Sigmoid colon (tissue), 7 donors: ENCODE data around the gene GMNN. TPM values are rescaled to one million over a fixed set of nuclear protein-coding genes. Genes with fewer than 3 reads are reported as not detected.
"Not testable (repeated sequence)": the region's sequence is repeated elsewhere in the genome, so short reads cannot be mapped to it uniquely, and the experiment has no call there.

ENCODE experiments used
- DNase-seq: peaks from one replicate; pipeline ENCODE4 v3.0.0-alpha.2; 2019
- H3K27ac ChIP-seq, 4 donors: fragments of 200-600 bp; sonication (generic); one replicate each; pipeline ENCODE4 v1.5.1; 2016 to 2019; ENCODE audit warnings: mild to moderate bottlenecking in 1 of 4
- H3K27me3 ChIP-seq, 3 donors: fragments of 200-600 bp; sonication (generic); one replicate each; pipeline ENCODE4 v1.5.1; 2019; ENCODE audit warnings: mild to moderate bottlenecking in 1 of 3
- H3K36me3 ChIP-seq, 4 donors: fragments of 200-600 bp; sonication (generic); one replicate each; pipeline ENCODE4 v1.5.1; 2016 to 2019
- H3K4me1 ChIP-seq, 4 donors: fragments of 200-600 bp; sonication (generic); one replicate each; pipeline ENCODE4 v1.5.1; 2017 to 2019
- H3K4me3 ChIP-seq, 4 donors: fragments of 200-600 bp; sonication (generic); one replicate each; pipeline ENCODE4 v1.5.1; 2017 to 2019; ENCODE audit warnings: mild to moderate bottlenecking in 2 of 4, moderate library complexity in 1 of 4
- H3K9me3 ChIP-seq, 4 donors: fragments of 200-600 bp in 3 of 4; sonication (generic) in 3 of 4; one replicate each; pipeline versions ENCODE4 v1.5.1 to v1.6.1; 2013 to 2019
- EP300 ChIP-seq, 4 donors: sonication (generic); formaldehyde crosslinking; IDR thresholded peaks; one replicate each; pipeline ENCODE4 v1.6.1; 2017; ENCODE audit warnings: antibody characterized with exemption in 4 of 4
- POLR2A ChIP-seq, 2 donors: fragments of 450-650 bp; IDR thresholded peaks; one replicate each; pipeline ENCODE4 v1.6.1; 2016; ENCODE audit warnings: antibody characterized with exemption in 2 of 2, mild to moderate bottlenecking in 2 of 2, moderate library complexity in 2 of 2
- POLR2AphosphoS5 ChIP-seq, 4 donors: sonication (generic); formaldehyde crosslinking; IDR thresholded peaks; one replicate each; pipeline ENCODE4 v1.6.1; 2017; ENCODE audit warnings: antibody characterized with exemption in 4 of 4
- WGBS, 2 donors: extraction: QIAGEN DNeasy Blood & Tissue Kit; methylation state at CpG; one replicate each; pipeline ENCODE4 v1.1.7; 2013; 5-methylcytosine and 5-hydroxymethylcytosine counted together
- intact Hi-C: fragments of 100-400 bp; cut with DNase I; formaldehyde crosslinking; loops from one replicate; pipeline ENCODE4 v1.15.1; 2023
- polyA plus RNA-seq, 3 donors: library from polyadenylated mRNA; stranded (reverse); fragments of 200-250 nt; gene quantifications; one replicate each; pipeline ENCODE4 v1.2.3, GENCODE V29; 2013
- total RNA-seq, 4 donors: library from RNA; depleted of rRNA; stranded (reverse); fragments of >200 nt; gene quantifications; one replicate each; pipeline ENCODE4 v1.1.0, GENCODE V29; 2016
- TF ChIP-seq, protein P1 (sequence below), 4 experiments: fragments of 450-650 bp in 3 of 4; fragments of 200-600 bp in 1 of 4; IDR thresholded peaks; one replicate each; pipeline ENCODE4 v1.5.1; 2016 to 2019; ENCODE audit warnings: antibody characterized with exemption in 4 of 4, mild to moderate bottlenecking in 3 of 4, moderate library complexity in 2 of 4
- donor health status: healthy with polysubstance abuse.
- donor health status: Bipolar disorder and iron deficiency.
- donor health status: healthy.

The GMNN gene
- total RNA-seq = 1 to 10 TPM; 4.4 to 9.7 (median 8.2) TPM
- 10 to 100 TPM; 35.7 to 71.7 (median 52.9) TPM for polyA plus RNA-seq

DNA sequence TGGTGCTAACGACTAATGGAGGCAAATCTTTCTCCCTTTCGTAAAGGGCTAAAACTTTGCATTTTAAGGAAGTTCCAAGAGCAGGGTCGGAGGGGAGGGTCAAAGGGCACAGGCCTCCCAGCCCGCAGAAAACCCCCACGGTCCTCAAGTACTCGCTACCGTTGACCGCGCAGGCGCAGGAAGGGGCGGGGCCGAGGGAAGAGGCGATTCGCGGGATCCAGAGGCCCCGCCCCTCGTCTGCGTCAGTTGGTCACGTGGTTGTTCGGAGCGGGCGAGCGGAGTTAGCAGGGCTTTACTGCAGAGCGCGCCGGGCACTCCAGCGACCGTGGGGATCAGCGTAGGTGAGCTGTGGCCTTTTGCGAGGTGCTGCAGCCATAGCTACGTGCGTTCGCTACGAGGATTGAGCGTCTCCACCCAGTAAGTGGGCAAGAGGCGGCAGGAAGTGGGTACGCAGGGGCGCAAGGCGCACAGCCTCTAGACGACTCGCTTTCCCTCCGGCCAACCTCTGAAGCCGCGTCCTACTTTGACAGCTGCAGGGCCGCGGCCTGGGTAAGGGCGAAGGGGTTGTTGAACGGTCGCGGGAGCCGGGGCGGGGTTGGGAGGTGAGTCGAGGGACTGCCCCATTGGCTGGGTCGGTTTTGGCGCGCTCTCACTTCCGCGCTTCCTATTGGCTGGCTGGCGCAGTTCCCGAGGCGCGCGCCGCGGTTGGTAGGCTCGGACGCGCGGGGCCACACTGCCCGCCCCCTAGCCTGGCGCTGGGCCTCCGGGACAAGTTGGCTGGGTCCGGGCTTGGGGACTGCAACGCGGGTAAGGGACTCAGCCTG lies at the start of gene GMNN:
Gene GMNN (plus strand): TSS at position 242 of the 824 bp plus-strand sequence. CDS start 2,310 bp downstream, outside the sequence.
- TF ChIP-seq POLR2AphosphoS5 (IDR thresholded peaks at IDR 0.05) (peak; percentile 75 to 83 (median 78)), POLR2A (IDR thresholded peaks at IDR 0.05) (peak; percentile 27 to 59)
- TF ChIP-seq, protein P1, sequence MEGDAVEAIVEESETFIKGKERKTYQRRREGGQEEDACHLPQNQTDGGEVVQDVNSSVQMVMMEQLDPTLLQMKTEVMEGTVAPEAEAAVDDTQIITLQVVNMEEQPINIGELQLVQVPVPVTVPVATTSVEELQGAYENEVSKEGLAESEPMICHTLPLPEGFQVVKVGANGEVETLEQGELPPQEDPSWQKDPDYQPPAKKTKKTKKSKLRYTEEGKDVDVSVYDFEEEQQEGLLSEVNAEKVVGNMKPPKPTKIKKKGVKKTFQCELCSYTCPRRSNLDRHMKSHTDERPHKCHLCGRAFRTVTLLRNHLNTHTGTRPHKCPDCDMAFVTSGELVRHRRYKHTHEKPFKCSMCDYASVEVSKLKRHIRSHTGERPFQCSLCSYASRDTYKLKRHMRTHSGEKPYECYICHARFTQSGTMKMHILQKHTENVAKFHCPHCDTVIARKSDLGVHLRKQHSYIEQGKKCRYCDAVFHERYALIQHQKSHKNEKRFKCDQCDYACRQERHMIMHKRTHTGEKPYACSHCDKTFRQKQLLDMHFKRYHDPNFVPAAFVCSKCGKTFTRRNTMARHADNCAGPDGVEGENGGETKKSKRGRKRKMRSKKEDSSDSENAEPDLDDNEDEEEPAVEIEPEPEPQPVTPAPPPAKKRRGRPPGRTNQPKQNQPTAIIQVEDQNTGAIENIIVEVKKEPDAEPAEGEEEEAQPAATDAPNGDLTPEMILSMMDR (IDR thresholded peaks at IDR 0.05) = no peak
- Histone ChIP-seq H3K4me1 (peaks cover 0 to 19% (median 5%) of the 10 kb centered on the region in 4 donors), H3K4me3 (peak within 1 kb of the TSS; percentile 86 to 99 (median 97)), H3K27me3 (no peaks in the 10 kb centered on the region), H3K9me3 (no peaks in the 10 kb centered on the region), H3K27ac (peak within 1 kb of the TSS; percentile 93 to 99 (median 98)), H3K36me3 (no peaks in the 10 kb centered on the region)
- peak; percentile 99 for DNase-seq
- intact Hi-C loops = loop anchor here (1.0 to 10.0 kb wide), 3 partner anchors 54 to 280 kb away; partner anchors contain the start of gene ALDH5A1
- 0% methylated on average over 75 of the region's 75 CpGs for WGBS, 2 donors

DNA sequence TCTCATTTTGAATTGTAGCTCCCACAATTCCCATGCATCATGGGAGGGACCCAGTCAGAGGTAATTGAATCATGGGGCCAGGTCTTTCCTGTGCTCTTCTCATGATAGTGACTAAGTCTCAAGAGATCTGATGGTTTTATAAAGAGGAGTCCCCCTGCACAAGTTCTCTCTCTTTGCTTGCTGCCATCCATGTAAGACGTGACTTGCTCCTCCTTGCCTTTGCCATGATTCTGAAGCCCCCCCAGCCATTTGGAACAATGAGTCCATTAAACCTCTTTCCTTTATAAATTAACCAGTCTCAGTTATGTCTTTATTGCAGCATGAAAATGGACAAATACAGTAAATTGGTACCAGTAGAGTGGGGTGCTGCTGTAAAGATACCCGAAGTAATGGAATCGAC lies 44.1 kb upstream of the GMNN start:
- H3K9me3 ChIP-seq, H3K27me3 ChIP-seq, intact Hi-C loops, DNase-seq, H3K4me3 ChIP-seq, H3K27ac ChIP-seq, H3K4me1 ChIP-seq, H3K36me3 ChIP-seq: not testable (repeated sequence)
- WGBS, 2 donors = 92 to 95% methylated on average over 3 of the region's 3 CpGs

DNA sequence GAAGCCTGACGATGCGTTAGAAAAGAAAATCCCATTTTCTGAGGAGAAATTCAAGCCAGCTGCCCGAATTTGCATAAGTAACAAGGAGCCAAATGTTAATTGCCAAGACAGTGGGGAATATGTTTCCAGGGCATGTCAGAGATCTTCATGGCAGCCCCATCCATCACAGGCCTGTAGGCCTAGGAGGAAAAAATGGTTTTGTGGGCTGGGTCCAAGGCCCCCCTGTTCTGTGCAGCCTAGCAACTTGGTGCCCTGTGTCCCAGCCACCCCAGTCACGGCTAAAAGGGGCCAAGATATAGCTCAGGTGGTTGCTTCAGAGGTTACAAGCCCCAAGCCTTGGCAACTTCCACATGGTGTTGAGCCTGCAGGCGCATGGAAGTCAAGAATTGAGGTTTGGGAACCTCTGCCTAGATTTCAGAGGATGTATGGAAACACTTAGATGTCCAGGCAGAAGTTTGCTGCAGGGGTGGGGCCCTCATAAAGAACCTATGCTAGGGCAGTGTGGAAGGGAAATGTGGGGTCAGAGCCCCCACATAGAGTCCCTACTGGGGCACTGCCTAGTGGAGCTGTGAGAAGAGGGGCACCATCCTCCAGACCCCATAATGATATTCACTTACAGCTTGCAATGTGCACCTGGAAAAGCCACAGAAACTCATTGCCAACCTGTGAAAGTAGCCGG lies 43.1 kb upstream of the GMNN start:
- H3K27me3 ChIP-seq, H3K4me3 ChIP-seq, H3K9me3 ChIP-seq, H3K36me3 ChIP-seq, intact Hi-C loops, DNase-seq, H3K27ac ChIP-seq, H3K4me1 ChIP-seq: not testable (repeated sequence)
- 92% methylated on average over 6 of the region's 6 CpGs for WGBS, 2 donors

DNA sequence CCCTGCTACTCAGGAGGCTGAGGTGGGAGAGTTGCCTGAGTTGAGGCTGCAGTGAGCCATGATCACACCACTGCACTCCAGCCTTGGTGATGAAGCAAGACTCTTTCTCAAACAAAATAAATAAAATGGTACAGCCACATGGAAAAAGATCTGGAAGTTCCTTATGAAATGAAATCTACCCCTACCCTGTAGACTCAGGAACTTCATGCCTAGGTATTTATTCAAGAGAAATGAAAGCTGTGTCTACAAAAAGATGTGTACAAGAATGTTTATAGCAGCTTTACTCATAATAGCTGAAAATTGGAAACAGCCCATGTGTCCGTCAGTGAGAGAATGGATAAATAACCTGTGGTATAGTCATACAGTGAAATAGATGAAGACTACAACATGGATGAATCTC lies 40.6 kb upstream of the GMNN start:
- no peak overlapping the region for H3K27ac ChIP-seq
- 94 to 95% methylated on average over 1 of the region's 1 CpG for WGBS, 2 donors
- no peaks in the 10 kb centered on the region for H3K27me3 ChIP-seq
- H3K36me3 ChIP-seq = no peaks in the 10 kb centered on the region
- H3K9me3 ChIP-seq = peaks cover 0 to 7% (median under 1%) of the 10 kb centered on the region in 4 donors
- DNase-seq = no peak
- TF ChIP-seq POLR2AphosphoS5 (IDR thresholded peaks at IDR 0.05) = no peak
- TF ChIP-seq POLR2A (IDR thresholded peaks at IDR 0.05) = no peak
- no peak for TF ChIP-seq EP300 (IDR thresholded peaks at IDR 0.05)
- TF ChIP-seq, protein P1 (IDR thresholded peaks at IDR 0.05) = no peak
- intact Hi-C loops = no loop called here
- H3K4me1 ChIP-seq = no peaks in the 10 kb centered on the region
- H3K4me3 ChIP-seq = no peak overlapping the region

DNA sequence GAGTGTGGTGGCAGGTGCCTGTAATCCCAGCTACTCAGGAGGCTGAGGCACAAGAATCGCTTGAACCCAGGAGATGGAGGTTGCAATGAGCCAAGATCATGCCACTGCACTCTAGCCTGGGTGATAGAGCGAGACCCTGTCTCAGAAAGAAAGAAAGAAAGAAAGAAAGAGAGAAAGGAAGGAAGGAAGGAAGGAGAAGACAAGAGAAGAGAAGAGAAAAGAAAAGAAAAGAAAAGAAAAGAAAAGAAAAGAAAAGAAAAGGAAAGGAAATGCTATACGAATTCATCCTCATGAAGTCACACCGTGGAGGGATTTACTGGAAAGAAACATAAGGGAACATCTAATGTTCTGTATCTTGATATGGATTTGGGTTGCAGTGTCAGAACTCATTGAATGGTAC lies 40.0 kb upstream of the GMNN start:
- DNase-seq, intact Hi-C loops, H3K27ac ChIP-seq, H3K27me3 ChIP-seq, H3K36me3 ChIP-seq, H3K4me1 ChIP-seq, H3K9me3 ChIP-seq, H3K4me3 ChIP-seq: not testable (repeated sequence)
- WGBS, 2 donors = 94% methylated on average over 4 of the region's 4 CpGs

DNA sequence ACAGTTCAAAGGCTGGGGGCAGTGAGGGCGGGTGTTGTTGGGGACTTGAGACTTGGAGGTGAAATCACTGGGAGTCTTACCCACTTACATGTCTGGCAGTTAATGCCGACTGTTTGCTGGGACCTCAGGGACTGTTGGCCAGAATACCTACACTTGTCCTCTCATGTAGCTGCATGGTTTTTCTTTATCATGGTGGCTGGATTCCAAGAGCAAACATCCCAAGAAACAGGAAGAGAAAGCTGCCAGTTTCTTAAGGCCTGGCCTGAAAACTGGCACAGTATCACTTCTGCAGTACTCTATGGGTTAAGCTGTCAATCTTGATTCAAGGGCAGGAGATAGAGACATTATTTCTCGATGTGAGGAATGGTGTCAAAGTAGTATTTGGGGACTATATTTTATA lies 36.0 kb upstream of the GMNN start:
- H3K9me3 ChIP-seq = no peaks in the 10 kb centered on the region
- H3K4me3 ChIP-seq = no peak overlapping the region
- no peaks in the 10 kb centered on the region for H3K36me3 ChIP-seq
- intact Hi-C loops = no loop called here
- DNase-seq = no peak
- H3K27me3 ChIP-seq = no peaks in the 10 kb centered on the region
- H3K4me1 ChIP-seq = peaks cover 0 to 3% (median 0%) of the 10 kb centered on the region in 4 donors
- TF ChIP-seq EP300 (IDR thresholded peaks at IDR 0.05) (no peak), POLR2AphosphoS5 (IDR thresholded peaks at IDR 0.05) (no peak), POLR2A (IDR thresholded peaks at IDR 0.05) (no peak)
- TF ChIP-seq, protein P1 (IDR thresholded peaks at IDR 0.05) = no peak
- H3K27ac ChIP-seq = no peak overlapping the region
- WGBS, 2 donors = 64 to 88% methylated on average over 3 of the region's 3 CpGs
